BJ (cell line): ENCODE measurements around the gene SASS6. TPM values are rescaled to one million over a fixed set of nuclear protein-coding genes. Genes with fewer than 3 reads are reported as not detected.

Experiments
- CTCF ChIA-PET: fragments of 350-600 bp; formaldehyde crosslinking; extraction: SDS; loops from one replicate; lab custom pipeline; 2021; ENCODE audit warnings: antibody characterized with exemption, inconsistent platforms; lab: Yijun Ruan, JAX
- POLR2A ChIA-PET: fragments of 300-600 bp; sonication (Branson Sonifier 250); formaldehyde crosslinking; extraction: SDS; loops from one replicate; lab custom pipeline; 2021; ENCODE audit warnings: antibody characterized with exemption; lab: Charles Lee
- DNase-seq: peaks from one replicate; pipeline ENCODE4 v3.0.0-alpha.2; 2011; ENCODE audit warnings: low read depth
- H3K27me3 ChIP-seq: 2 replicates; pipeline ENCODE4 v1.6.0; 2011; ENCODE audit warnings: low read length; ENCODE audit not compliant: control insufficient read depth, insufficient read depth
- H3K36me3 ChIP-seq: 2 replicates; pipeline ENCODE4 v1.5.1; 2011; ENCODE audit warnings: low read length; ENCODE audit not compliant: control insufficient read depth, insufficient read depth
- H3K4me3 ChIP-seq: 2 replicates; pipeline ENCODE4 v1.5.1; 2011; ENCODE audit warnings: low read depth, mild to moderate bottlenecking, control low read depth, low read length
- polyA plus RNA-seq: library from polyadenylated mRNA; depleted of rRNA; stranded (reverse); fragments of >200 nt; gene quantifications from 2 replicates; pipeline ENCODE4 v1.2.3, GENCODE V29; 2011
- TF ChIP-seq, protein P1 (sequence below): IDR thresholded peaks from 2 replicates; pipeline ENCODE4 v1.5.1; 2011; ENCODE audit warnings: low read depth, mild to moderate bottlenecking, control low read depth, inconsistent platforms, low read length, moderate library complexity; ENCODE audit not compliant: insufficient read depth

SASS6 gene
- polyA plus RNA-seq, 1 experiment = 0.72 TPM

DNA sequence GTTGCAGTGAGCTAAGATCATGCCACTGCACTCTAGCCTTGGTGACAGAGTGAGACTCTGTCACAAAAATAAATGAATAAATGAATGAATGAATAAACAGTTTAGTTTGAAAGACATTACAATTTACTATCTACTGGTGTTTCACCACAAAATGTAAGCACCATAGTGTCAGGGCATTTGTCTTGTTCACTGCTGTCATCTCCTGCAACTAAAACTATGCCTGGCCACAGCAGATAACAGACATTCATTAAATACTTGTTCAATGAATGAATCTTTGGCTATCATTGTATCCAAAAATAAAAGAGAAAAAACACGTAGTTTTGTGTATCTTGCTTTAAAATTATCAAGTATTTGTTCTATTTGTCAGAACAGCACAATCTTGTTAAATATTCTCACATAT lies 32.5 kb downstream of the SASS6 start:
- no peaks in the 10 kb centered on the region for H3K27me3 ChIP-seq
- H3K4me3 ChIP-seq = no peak overlapping the region
- ChIA-PET CTCF (no interaction called here), POLR2A (no interaction called here)
- TF ChIP-seq, protein P1, sequence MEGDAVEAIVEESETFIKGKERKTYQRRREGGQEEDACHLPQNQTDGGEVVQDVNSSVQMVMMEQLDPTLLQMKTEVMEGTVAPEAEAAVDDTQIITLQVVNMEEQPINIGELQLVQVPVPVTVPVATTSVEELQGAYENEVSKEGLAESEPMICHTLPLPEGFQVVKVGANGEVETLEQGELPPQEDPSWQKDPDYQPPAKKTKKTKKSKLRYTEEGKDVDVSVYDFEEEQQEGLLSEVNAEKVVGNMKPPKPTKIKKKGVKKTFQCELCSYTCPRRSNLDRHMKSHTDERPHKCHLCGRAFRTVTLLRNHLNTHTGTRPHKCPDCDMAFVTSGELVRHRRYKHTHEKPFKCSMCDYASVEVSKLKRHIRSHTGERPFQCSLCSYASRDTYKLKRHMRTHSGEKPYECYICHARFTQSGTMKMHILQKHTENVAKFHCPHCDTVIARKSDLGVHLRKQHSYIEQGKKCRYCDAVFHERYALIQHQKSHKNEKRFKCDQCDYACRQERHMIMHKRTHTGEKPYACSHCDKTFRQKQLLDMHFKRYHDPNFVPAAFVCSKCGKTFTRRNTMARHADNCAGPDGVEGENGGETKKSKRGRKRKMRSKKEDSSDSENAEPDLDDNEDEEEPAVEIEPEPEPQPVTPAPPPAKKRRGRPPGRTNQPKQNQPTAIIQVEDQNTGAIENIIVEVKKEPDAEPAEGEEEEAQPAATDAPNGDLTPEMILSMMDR = no peak
- no peaks in the 10 kb centered on the region for H3K36me3 ChIP-seq
- DNase-seq = peak; percentile 44

GRCh38 chr1:100090471-100090870 lies 42.3 kb downstream of the SASS6 start:
- ChIA-PET CTCF (no interaction called here), POLR2A (no interaction called here)
- DNase-seq = no peak
- TF ChIP-seq, protein P1 = no peak
- no peaks in the 10 kb centered on the region; the same call in 1 of the 2 replicates for H3K36me3 ChIP-seq
- no peaks in the 10 kb centered on the region for H3K27me3 ChIP-seq
- no peak overlapping the region for H3K4me3 ChIP-seq

- H3K36me3 ChIP-seq = no peaks in the 10 kb centered on the region; the same call in 1 of the 2 replicates
- no peak for DNase-seq
- ChIA-PET POLR2A (no interaction called here), CTCF (no interaction called here)
- TF ChIP-seq, protein P1 = no peak
- H3K4me3 ChIP-seq = no peak overlapping the region
- H3K27me3 ChIP-seq = no peaks in the 10 kb centered on the region
Observed at GRCh38 chr1:100089082-100089481, 43.6 kb downstream of the SASS6 start.

DNA sequence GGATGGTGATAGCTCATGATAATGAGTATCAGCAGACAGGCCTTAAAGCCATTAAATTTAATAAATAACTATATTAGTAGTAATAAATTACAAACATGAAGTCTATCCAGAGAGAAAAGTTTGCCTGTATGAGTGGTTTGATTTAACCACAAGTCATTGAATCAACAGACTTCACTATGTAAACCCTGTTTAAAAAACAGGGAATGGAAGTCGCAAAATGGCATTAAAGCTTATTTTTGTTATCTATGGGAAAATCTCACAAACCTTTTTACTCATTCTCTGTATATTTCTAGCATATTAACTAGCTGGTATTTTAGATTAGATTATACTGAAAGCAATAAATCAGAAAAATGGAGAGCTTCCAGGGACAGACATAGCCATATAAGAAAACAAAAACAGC lies 45.3 kb downstream of the SASS6 start:
- DNase-seq = no peak
- POLR2A ChIA-PET = no interaction called here
- CTCF ChIA-PET = interaction anchor here (0.9 kb wide), 1 partner anchor 11 kb away, joined by 3 read pairs; no protein-coding TSS in a partner anchor
- no peak overlapping the region for H3K4me3 ChIP-seq
- H3K36me3 ChIP-seq = no peaks in the 10 kb centered on the region; the same call in 1 of the 2 replicates
- H3K27me3 ChIP-seq = no peaks in the 10 kb centered on the region
- TF ChIP-seq, protein P1 = no peak

- TF ChIP-seq, protein P1 = no peak
- no peak for DNase-seq
Observed at GRCh38 chr1:100080331-100080730, 52.4 kb downstream of the SASS6 start.

More at GRCh38 chr1:100080331-100080730, 52.4 kb downstream of the SASS6 start:
- ChIA-PET CTCF (interaction anchor here (0.9 kb wide), 1 partner anchor 13 kb away, joined by 3 read pairs; no protein-coding TSS in a partner anchor), POLR2A (no interaction called here)
- peaks cover 6% of the 10 kb centered on the region for H3K36me3 ChIP-seq
- no peak overlapping the region for H3K4me3 ChIP-seq
- H3K27me3 ChIP-seq = no peaks in the 10 kb centered on the region
